CD4-positive, alpha-beta memory T cell (primary cell): Measurements from ENCODE around the gene HMX3. TPM values are rescaled to one million over a fixed set of nuclear protein-coding genes. Genes with fewer than 3 reads are reported as not detected.

ENCODE experiments used
- CTCF ChIA-PET: fragments of 350-600 bp; sonication (Branson Sonifier 250); formaldehyde crosslinking; loops from one replicate; lab custom pipeline; 2021; ENCODE audit warnings: inconsistent platforms; ENCODE audit not compliant: partially characterized antibody; lab: Charles Lee
- POLR2A ChIA-PET: fragments of 350-600 bp; sonication (Branson Sonifier 250); formaldehyde crosslinking; loops from one replicate; lab custom pipeline; 2021; ENCODE audit not compliant: partially characterized antibody; lab: Charles Lee
- DNase-seq, 5 donors: peaks; one replicate each; pipeline versions ENCODE4 v3.0.0 to v3.0.0-alpha.2; 2020 to 2022; ENCODE audit warnings: mixed read lengths in 1 of 5
- H3K27ac ChIP-seq: one replicate; pipeline ENCODE4 v1.7.0; 2013; ENCODE audit warnings: low read depth, low read length
- H3K27me3 ChIP-seq: 2 replicates; pipeline ENCODE4 v1.7.0; 2013; ENCODE audit warnings: mild to moderate bottlenecking, low read length, moderate library complexity; ENCODE audit not compliant: insufficient read depth
- H3K36me3 ChIP-seq: 2 replicates; pipeline ENCODE4 v1.7.0; 2013; ENCODE audit warnings: mild to moderate bottlenecking, low read length, moderate library complexity; ENCODE audit not compliant: insufficient read depth
- H3K4me1 ChIP-seq: 2 replicates; pipeline ENCODE4 v1.7.0; 2013; ENCODE audit warnings: mild to moderate bottlenecking, low read length, moderate library complexity; ENCODE audit not compliant: insufficient read depth
- H3K4me3 ChIP-seq, 2 donors: one replicate each; pipeline ENCODE4 v1.7.0; 2013; ENCODE audit warnings: low read length in 2 of 2, mild to moderate bottlenecking in 1 of 2
- H3K9me3 ChIP-seq, 2 donors: one replicate each; pipeline ENCODE4 v1.7.0; 2013; ENCODE audit warnings: low read length in 2 of 2, control low read depth in 1 of 2; ENCODE audit not compliant: control insufficient read depth in 1 of 2
- H3K27ac Mint-ChIP-seq, 7 donors: one replicate each; pipeline ENCODE4 v1.8.0; 2020 to 2021; ENCODE audit warnings: mixed read lengths in 7 of 7, mild to moderate bottlenecking in 6 of 7, inconsistent platforms in 3 of 7, moderate library complexity in 3 of 7
- H3K27me3 Mint-ChIP-seq, 2 donors: one replicate each; pipeline ENCODE4 v1.8.0; 2020 to 2021; ENCODE audit warnings: mixed read lengths in 2 of 2
- H3K36me3 Mint-ChIP-seq, 2 donors: one replicate each; pipeline ENCODE4 v1.8.0; 2020 to 2021; ENCODE audit warnings: mixed read lengths in 2 of 2, inconsistent platforms in 1 of 2, mild to moderate bottlenecking in 1 of 2
- H3K4me1 Mint-ChIP-seq, 4 donors: one replicate each; pipeline ENCODE4 v1.8.0; 2020 to 2021; ENCODE audit warnings: mixed read lengths in 4 of 4, mild to moderate bottlenecking in 1 of 4
- H3K4me3 Mint-ChIP-seq, 8 donors: one replicate each; pipeline ENCODE4 v1.8.0; 2020 to 2021; ENCODE audit warnings: mixed read lengths in 8 of 8, mild to moderate bottlenecking in 7 of 8, moderate library complexity in 6 of 8, inconsistent platforms in 3 of 8
- H3K9me3 Mint-ChIP-seq, 8 donors: one replicate each; pipeline ENCODE4 v1.8.0; 2020 to 2021; ENCODE audit warnings: mixed read lengths in 8 of 8, mild to moderate bottlenecking in 5 of 8, inconsistent platforms in 3 of 8, moderate library complexity in 1 of 8
- intact Hi-C: fragments of 100-400 bp; cut with micrococcal nuclease; formaldehyde crosslinking; loops from one replicate; pipeline ENCODE4 v1.15.1; 2023
- polyA plus RNA-seq, 2 donors: library from polyadenylated mRNA; unstranded; fragments of 300-500 nt; fragmentation: Illumina TruSeq; gene quantifications; one replicate each; pipeline ENCODE4 v1.2.3, GENCODE V29; 2021
- total RNA-seq, 2 experiments: library from RNA; stranded (reverse); gene quantifications; one replicate each; pipeline ENCODE4 v1.2.3, GENCODE V29; 2021

The HMX3 gene
- total and polyA plus RNA-seq, 4 experiments from 2014 or later: not detected

GRCh38 chr10:123119081-123119480, 16.7 kb upstream of the HMX3 start:
- H3K36me3 ChIP-seq: no peaks in the 10 kb centered on the region
- Mint-ChIP-seq H3K9me3 (no peaks in the 10 kb centered on the region), H3K27me3 (peaks cover 30 to 36% of the 10 kb centered on the region in 2 donors), H3K4me3 (no peak overlapping the region), H3K4me1 (peaks cover 0 to 1% (median 0%) of the 10 kb centered on the region in 4 donors), H3K27ac (no peak overlapping the region), H3K36me3 (no peaks in the 10 kb centered on the region)
- no peak overlapping the region for H3K27ac ChIP-seq
- no peak overlapping the region for H3K4me3 ChIP-seq
- ChIA-PET CTCF (interaction anchor here (1.7 kb wide), 1 partner anchor 15 kb away, joined by 4 read pairs; no protein-coding TSS in a partner anchor), POLR2A (no interaction called here)
- no peaks in the 10 kb centered on the region for H3K4me1 ChIP-seq
- DNase-seq: no peak
- peaks cover 9% of the 10 kb centered on the region for H3K27me3 ChIP-seq
- intact Hi-C loops: no loop called here
- no peaks in the 10 kb centered on the region for H3K9me3 ChIP-seq

DNA sequence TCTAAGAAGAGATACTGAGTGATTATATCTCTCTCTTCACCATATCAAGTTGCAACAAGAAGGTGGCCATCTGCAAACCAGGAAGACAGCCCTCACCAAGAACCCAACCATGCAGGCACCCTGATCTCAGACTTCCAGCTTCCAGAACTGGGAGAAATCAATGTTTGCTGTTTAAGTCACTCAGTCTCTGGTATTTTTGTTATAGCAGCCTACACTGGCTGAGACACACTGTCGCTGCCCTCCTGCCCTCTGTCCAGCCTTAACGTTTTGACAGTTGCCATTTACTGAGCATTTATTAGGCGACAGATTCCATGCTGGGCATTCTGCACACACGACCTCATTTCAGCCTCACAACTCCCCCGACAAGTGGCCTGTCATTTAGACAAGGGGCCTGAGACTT, 9.5 kb upstream of the HMX3 start:
- Mint-ChIP-seq H3K27me3 (peaks cover 32 to 48% of the 10 kb centered on the region in 2 donors), H3K36me3 (no peaks in the 10 kb centered on the region), H3K27ac (no peak overlapping the region), H3K4me1 (no peaks in the 10 kb centered on the region), H3K4me3 (no peak overlapping the region), H3K9me3 (peaks cover 0 to 2% (median 0%) of the 10 kb centered on the region in 8 donors)
- no peak overlapping the region for H3K4me3 ChIP-seq
- no peaks in the 10 kb centered on the region for H3K4me1 ChIP-seq
- no peaks in the 10 kb centered on the region for H3K36me3 ChIP-seq
- H3K9me3 ChIP-seq: no peaks in the 10 kb centered on the region
- peaks cover 11% of the 10 kb centered on the region for H3K27me3 ChIP-seq
- no peak overlapping the region for H3K27ac ChIP-seq
- ChIA-PET POLR2A (no interaction called here), CTCF (no interaction called here)
- no peak for DNase-seq
- intact Hi-C loops: no loop called here

- no peak for DNase-seq
- CTCF ChIA-PET: interaction anchor here (1.7 kb wide), 1 partner anchor 429 kb away, joined by 6 read pairs; no protein-coding TSS in a partner anchor
- intact Hi-C loops: loop anchor here (10.0 kb wide), 1 partner anchor 565 kb away; the partner anchor contains the start of gene DMBT1
- H3K27ac Mint-ChIP-seq: no peak overlapping the region
- peaks cover 0 to 1% of the 10 kb centered on the region in 2 donors for H3K36me3 Mint-ChIP-seq
- POLR2A ChIA-PET: no interaction called here
- no peak overlapping the region for H3K4me3 ChIP-seq
- H3K4me3 Mint-ChIP-seq: peak overlapping the region in 1 of 8 donors; percentile 0
- H3K27ac ChIP-seq: no peak overlapping the region
- peaks cover 13 to 28% (median 20%) of the 10 kb centered on the region in 4 donors for H3K4me1 Mint-ChIP-seq
- H3K27me3 Mint-ChIP-seq: peaks cover 56 to 68% of the 10 kb centered on the region in 2 donors
- no peaks in the 10 kb centered on the region for H3K9me3 ChIP-seq
- H3K4me1 ChIP-seq: peaks cover 23% of the 10 kb centered on the region
- peaks cover 0 to 9% (median 0%) of the 10 kb centered on the region in 8 donors for H3K9me3 Mint-ChIP-seq
- peaks cover 38% of the 10 kb centered on the region for H3K27me3 ChIP-seq
- no peaks in the 10 kb centered on the region for H3K36me3 ChIP-seq
Measured at GRCh38 chr10:123129618-123130271, 6.0 kb upstream of the HMX3 start.

DNA sequence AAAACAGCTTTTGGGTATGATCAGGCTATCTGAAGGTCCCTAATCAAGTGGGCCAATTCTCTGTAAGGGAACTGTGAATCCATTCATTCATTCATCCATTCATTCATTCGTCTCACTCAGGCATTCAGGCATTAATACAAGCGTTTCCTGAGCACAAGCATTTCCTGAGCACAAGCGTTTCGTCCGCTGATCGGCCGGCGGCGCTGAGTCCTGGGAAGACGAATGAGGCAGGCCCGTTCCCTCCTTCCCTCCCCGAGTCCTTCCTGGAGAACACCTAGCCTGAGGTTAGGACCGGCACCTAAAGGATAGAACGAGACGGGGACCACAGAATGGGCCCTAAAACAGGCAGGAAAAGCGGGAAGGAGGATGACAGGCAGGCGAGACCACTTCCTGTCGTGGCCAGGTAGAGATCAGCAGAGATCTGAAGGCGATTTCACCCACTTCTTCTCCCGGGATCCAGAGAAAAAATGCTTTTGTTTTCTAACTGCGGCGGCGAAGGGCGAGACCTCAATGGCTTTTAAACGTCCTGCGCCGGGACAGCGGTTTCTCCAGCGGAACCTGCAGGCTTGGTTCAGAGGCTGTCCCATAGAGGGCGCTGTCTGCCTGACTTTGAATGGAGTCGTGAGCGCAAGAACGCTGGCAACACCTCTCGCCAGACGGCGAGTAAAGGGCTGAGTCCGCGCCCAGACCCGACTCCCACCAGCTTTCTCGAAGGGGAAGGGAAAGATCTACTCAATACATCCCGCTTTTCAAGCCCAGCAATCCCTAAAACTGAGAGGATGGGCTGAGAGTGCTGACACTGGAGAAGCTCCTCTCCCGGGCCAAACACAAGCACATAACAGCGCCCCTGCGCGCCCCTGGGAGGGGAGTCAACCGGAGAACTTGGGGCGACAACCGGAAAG, 2.9 kb upstream of the HMX3 start:
- H3K27ac Mint-ChIP-seq: peak overlapping the region in 6 of 7 donors; percentile 26 to 92 (median 72)
- H3K27ac ChIP-seq: no peak overlapping the region
- H3K36me3 Mint-ChIP-seq: peaks cover 0 to 3% of the 10 kb centered on the region in 2 donors
- POLR2A ChIA-PET: interaction anchor here (1.3 kb wide), 1 partner anchor 109 kb away, joined by 3 read pairs; no protein-coding TSS in a partner anchor
- H3K36me3 ChIP-seq: no peaks in the 10 kb centered on the region
- peaks cover 46% of the 10 kb centered on the region for H3K4me1 ChIP-seq
- intact Hi-C loops: loop anchor here (1.0 to 10.0 kb wide), 7 partner anchors 90 to 1256 kb away; partner anchors contain the start of gene DMBT1
- H3K4me1 Mint-ChIP-seq: peaks cover 14 to 43% (median 29%) of the 10 kb centered on the region in 4 donors
- peaks cover 35% of the 10 kb centered on the region for H3K27me3 ChIP-seq
- no peak overlapping the region for H3K4me3 ChIP-seq
- CTCF ChIA-PET: interaction anchor here (0.7 to 4.9 kb wide), 26 partner anchors 10 to 434 kb away, joined by 3 to 52 read pairs (median 4); partner anchors contain the start of gene BUB3
- peaks cover 51 to 60% of the 10 kb centered on the region in 2 donors for H3K27me3 Mint-ChIP-seq
- peak overlapping the region; percentile 36 to 92 (median 79) for H3K4me3 Mint-ChIP-seq
- DNase-seq: peak; percentile 78 to 82 (median 79)
- H3K9me3 Mint-ChIP-seq: peaks cover 0 to 12% (median 0%) of the 10 kb centered on the region in 8 donors
- H3K9me3 ChIP-seq: no peaks in the 10 kb centered on the region

- intact Hi-C loops: loop anchor here (1.0 to 10.0 kb wide), 7 partner anchors 91 to 1255 kb away; partner anchors contain the start of gene DMBT1
- H3K36me3 ChIP-seq: no peaks in the 10 kb centered on the region
- peak overlapping the region in 5 of 7 donors; percentile 10 to 92 (median 87) for H3K27ac Mint-ChIP-seq
- DNase-seq: no peak
- H3K4me1 Mint-ChIP-seq: peaks cover 16 to 52% (median 32%) of the 10 kb centered on the region in 4 donors
- H3K36me3 Mint-ChIP-seq: peaks cover 0 to 3% of the 10 kb centered on the region in 2 donors
- ChIA-PET POLR2A (interaction anchor here (1.0 to 1.3 kb wide), 2 partner anchors 27 to 108 kb away, joined by 3 read pairs; no protein-coding TSS in a partner anchor), CTCF (interaction anchor here (0.7 to 4.9 kb wide), 25 partner anchors 11 to 433 kb away, joined by 3 to 52 read pairs (median 4); partner anchors contain the start of gene BUB3)
- H3K27ac ChIP-seq: no peak overlapping the region
- H3K4me3 ChIP-seq: no peak overlapping the region
- H3K9me3 ChIP-seq: no peaks in the 10 kb centered on the region
- H3K4me1 ChIP-seq: peaks cover 48% of the 10 kb centered on the region
- H3K27me3 ChIP-seq: peaks cover 42% of the 10 kb centered on the region
- H3K9me3 Mint-ChIP-seq: peaks cover 0 to 10% (median 0%) of the 10 kb centered on the region in 8 donors
- H3K27me3 Mint-ChIP-seq: peaks cover 54 to 61% of the 10 kb centered on the region in 2 donors
- H3K4me3 Mint-ChIP-seq: peak overlapping the region; percentile 65 to 92 (median 78)
Measured at GRCh38 chr10:123133541-123134342, 2.0 kb upstream of the HMX3 start.

- POLR2A ChIA-PET: interaction anchor here (1.0 kb wide), 1 partner anchor 27 kb away, joined by 3 read pairs; no protein-coding TSS in a partner anchor
- intact Hi-C loops: loop anchor here (10.0 kb wide), 1 partner anchor 570 kb away; the partner anchor contains the start of gene DMBT1
- peak in 1 of 5 donors; percentile 26 for DNase-seq
Measured at GRCh38 chr10:123134343-123134914, 1.3 kb upstream of the HMX3 start.

More at GRCh38 chr10:123134343-123134914, 1.3 kb upstream of the HMX3 start:
- no peaks in the 10 kb centered on the region for H3K9me3 ChIP-seq
- H3K27ac ChIP-seq: no peak overlapping the region
- H3K27ac Mint-ChIP-seq: peak overlapping the region in 4 of 7 donors; percentile 37 to 88 (median 83)
- peaks cover 48% of the 10 kb centered on the region for H3K27me3 ChIP-seq
- H3K36me3 Mint-ChIP-seq: peaks cover 0 to 3% of the 10 kb centered on the region in 2 donors
- H3K36me3 ChIP-seq: no peaks in the 10 kb centered on the region
- peaks cover 0 to 14% (median 0%) of the 10 kb centered on the region in 8 donors for H3K9me3 Mint-ChIP-seq
- peaks cover 16 to 59% (median 36%) of the 10 kb centered on the region in 4 donors for H3K4me1 Mint-ChIP-seq
- peak overlapping the region; percentile 65 to 92 (median 78) for H3K4me3 Mint-ChIP-seq
- CTCF ChIA-PET: interaction anchor here (0.9 to 4.9 kb wide), 15 partner anchors 10 to 431 kb away, joined by 3 to 52 read pairs (median 4); no protein-coding TSS in a partner anchor
- H3K27me3 Mint-ChIP-seq: peaks cover 52 to 62% of the 10 kb centered on the region in 2 donors
- H3K4me3 ChIP-seq: no peak overlapping the region
- H3K4me1 ChIP-seq: peaks cover 52% of the 10 kb centered on the region
